Activated CD4-positive, alpha-beta T cell treated with anti-CD3 and anti-CD28 coated beads, Interleukin-2, Interleukin-6, amounts not matched to agents 100 ng/mL and 50 ng/mL, durations not matched to agents 16 hours and 8 hours (primary cell): ENCODE measurements around the gene SFMBT2.
"Not testable (repeated sequence)": the region's sequence is repeated elsewhere in the genome, so short reads cannot be mapped to it uniquely, and the experiment has no call there.

ENCODE experiments used
- DNase-seq: peaks from one replicate; pipeline ENCODE4 v3.0.0-alpha.2; 2020

The SFMBT2 gene

GRCh38 chr10:7317786-7318446 is 92.9 kb downstream of the SFMBT2 start:
- DNase-seq: no peak

- DNase-seq: no peak
These were observed 94.0 kb downstream of the SFMBT2 start for GRCh38 chr10:7316839-7317238.

- DNase-seq: no peak
These were observed 94.9 kb downstream of the SFMBT2 start for GRCh38 chr10:7315906-7316305.

- peak; percentile 43 for DNase-seq
These were observed 96.7 kb downstream of the SFMBT2 start for GRCh38 chr10:7314170-7314569.

- no peak for DNase-seq
These were observed 98.4 kb downstream of the SFMBT2 start for GRCh38 chr10:7312488-7312857.

- not testable (repeated sequence) for DNase-seq
These were observed 98.9 kb downstream of the SFMBT2 start for GRCh38 chr10:7311850-7312487.

- DNase-seq: no peak
These were observed 99.5 kb downstream of the SFMBT2 start for GRCh38 chr10:7311218-7311849.

- no peak for DNase-seq
These were observed 100.8 kb downstream of the SFMBT2 start for GRCh38 chr10:7310076-7310475.

GRCh38 chr10:7308826-7309225 is 102.0 kb downstream of the SFMBT2 start:
- no peak for DNase-seq

GRCh38 chr10:7306616-7307015 is 104.2 kb downstream of the SFMBT2 start:
- DNase-seq: no peak

- DNase-seq: no peak
These were observed 104.7 kb downstream of the SFMBT2 start for GRCh38 chr10:7306147-7306546.

- DNase-seq: no peak
These were observed 105.8 kb downstream of the SFMBT2 start for GRCh38 chr10:7305053-7305452.

- no peak for DNase-seq
These were observed 106.7 kb downstream of the SFMBT2 start for GRCh38 chr10:7304110-7304509.

GRCh38 chr10:7302930-7303557 is 107.8 kb downstream of the SFMBT2 start:
- no peak for DNase-seq

GRCh38 chr10:7302392-7302906 is 108.4 kb downstream of the SFMBT2 start:
- DNase-seq: no peak

GRCh38 chr10:7301006-7301778 is 109.6 kb downstream of the SFMBT2 start:
- no peak for DNase-seq

GRCh38 chr10:7300384-7300971 is 110.4 kb downstream of the SFMBT2 start:
- no peak for DNase-seq

GRCh38 chr10:7299601-7300325 is 111.1 kb downstream of the SFMBT2 start:
- DNase-seq: not testable (repeated sequence)

- no peak for DNase-seq
These were observed 112.3 kb downstream of the SFMBT2 start for GRCh38 chr10:7298495-7298894.

- DNase-seq: no peak
These were observed 113.7 kb downstream of the SFMBT2 start for GRCh38 chr10:7297094-7297493.

- no peak for DNase-seq
These were observed 114.2 kb downstream of the SFMBT2 start for GRCh38 chr10:7296648-7297047.

- no peak for DNase-seq
These were observed 114.8 kb downstream of the SFMBT2 start for GRCh38 chr10:7296076-7296475.
